HG03039 (cell line): ENCODE measurements around the gene CIAO2B.
"Not testable (repeated sequence)": the region's sequence is repeated elsewhere in the genome, so short reads cannot be mapped to it uniquely, and the experiment has no call there.

Experiments
- ATAC-seq: cut with Tn5 transposase; IDR thresholded peaks from one replicate; pipeline ENCODE4 v1.9.1; 2021; ENCODE audit warnings: mild to moderate bottlenecking, moderate library complexity; ENCODE audit not compliant: unreplicated experiment

The CIAO2B gene

GRCh38 chr16:66956154-66956457 lies 21.9 kb upstream of the CIAO2B start:
- ATAC-seq = not testable (repeated sequence)

- not testable (repeated sequence) for ATAC-seq
Measured at GRCh38 chr16:66955363-66956153, 21.4 kb upstream of the CIAO2B start.

GRCh38 chr16:66954097-66954659 lies 20.0 kb upstream of the CIAO2B start:
- no peak for ATAC-seq

- ATAC-seq = no peak
Measured at GRCh38 chr16:66953462-66954096, 19.4 kb upstream of the CIAO2B start.

- no peak for ATAC-seq
Measured at GRCh38 chr16:66952430-66953110, 18.4 kb upstream of the CIAO2B start.

GRCh38 chr16:66950971-66951790 lies 17.0 kb upstream of the CIAO2B start:
- no peak for ATAC-seq

- ATAC-seq = no peak
Measured at GRCh38 chr16:66950437-66950836, 16.2 kb upstream of the CIAO2B start.

GRCh38 chr16:66949472-66949871 lies 15.3 kb upstream of the CIAO2B start:
- ATAC-seq = no peak

GRCh38 chr16:66948837-66949225 lies 14.6 kb upstream of the CIAO2B start:
- no peak for ATAC-seq

- no peak for ATAC-seq
Measured at GRCh38 chr16:66948134-66948836, 14.1 kb upstream of the CIAO2B start.

- ATAC-seq = peak; percentile 45
Measured at GRCh38 chr16:66947302-66948065, 13.3 kb upstream of the CIAO2B start.

- ATAC-seq = no peak
Measured at GRCh38 chr16:66946974-66947301, 12.7 kb upstream of the CIAO2B start.

- ATAC-seq = no peak
Measured at GRCh38 chr16:66946541-66946940, 12.3 kb upstream of the CIAO2B start.

GRCh38 chr16:66945939-66946338 lies 11.7 kb upstream of the CIAO2B start:
- no peak for ATAC-seq

GRCh38 chr16:66944971-66945370 lies 10.8 kb upstream of the CIAO2B start:
- ATAC-seq = not testable (repeated sequence)

GRCh38 chr16:66944054-66944441 lies 9.8 kb upstream of the CIAO2B start:
- ATAC-seq = no peak

- no peak for ATAC-seq
Measured at GRCh38 chr16:66943426-66944053, 9.3 kb upstream of the CIAO2B start.

GRCh38 chr16:66942981-66943380 lies 8.8 kb upstream of the CIAO2B start:
- no peak for ATAC-seq

- ATAC-seq = no peak
Measured at GRCh38 chr16:66940236-66940635, 6.0 kb upstream of the CIAO2B start.
